ENCODE measurements around the gene PRTN3.

PRTN3 gene

GRCh38 chr19:793806-794205 is 47.0 kb upstream of the PRTN3 start:
- TF ChIP-seq ZC3H10 (CRISPR knock-in tag; IDR thresholded peaks at IDR 0.05) (no peak), ISL1 (CRISPR knock-in tag; IDR thresholded peaks at IDR 0.05) (no peak), BACH2 (CRISPR knock-in tag; IDR thresholded peaks at IDR 0.05; ENCODE audit: borderline replicate concordance) (no peak), OSR1 (CRISPR knock-in tag; IDR thresholded peaks at IDR 0.05) (no peak), RARB (CRISPR knock-in tag; IDR thresholded peaks at IDR 0.05) (no peak), CREB5 (CRISPR knock-in tag; IDR thresholded peaks at IDR 0.05; ENCODE audit: low read depth) (no peak), CSDC2 (CRISPR knock-in tag; IDR thresholded peaks at IDR 0.05) (no peak), ZFP30 (CRISPR knock-in tag; IDR thresholded peaks at IDR 0.05) (no peak), PATZ1 (CRISPR knock-in tag; IDR thresholded peaks at IDR 0.05; ENCODE audit: borderline replicate concordance) (no peak), SNAI2 (CRISPR knock-in tag; IDR thresholded peaks at IDR 0.05) (no peak), TCF4 (CRISPR knock-in tag; IDR thresholded peaks at IDR 0.05; ENCODE audit: borderline replicate concordance) (no peak), ZNF8 (CRISPR knock-in tag; IDR thresholded peaks at IDR 0.05) (no peak)
- ATAC-seq = no peak

- no peak for TF ChIP-seq SNAI2 (CRISPR knock-in tag; IDR thresholded peaks at IDR 0.05)
- TF ChIP-seq ZFP30 (CRISPR knock-in tag; IDR thresholded peaks at IDR 0.05) = no peak
- TF ChIP-seq ZC3H10 (CRISPR knock-in tag; IDR thresholded peaks at IDR 0.05) = no peak
- TF ChIP-seq ZNF70 (CRISPR knock-in tag; IDR thresholded peaks at IDR 0.05) = no peak
- no peak for TF ChIP-seq CSDC2 (CRISPR knock-in tag; IDR thresholded peaks at IDR 0.05)
- TF ChIP-seq CSRNP3 (CRISPR knock-in tag; IDR thresholded peaks at IDR 0.05) = no peak
- TF ChIP-seq GLIS3 (CRISPR knock-in tag; IDR thresholded peaks at IDR 0.05) = no peak
- no peak for TF ChIP-seq TSHZ2 (CRISPR knock-in tag; IDR thresholded peaks at IDR 0.05)
- no peak for TF ChIP-seq POU6F1 (CRISPR knock-in tag; IDR thresholded peaks at IDR 0.05; ENCODE audit: borderline replicate concordance, low read depth)
- TF ChIP-seq ISL1 (CRISPR knock-in tag; IDR thresholded peaks at IDR 0.05) = no peak
- no peak for TF ChIP-seq ZNF565 (CRISPR knock-in tag; conservative IDR thresholded peaks at IDR 0.05; ENCODE audit: low read depth)
- TF ChIP-seq OSR1 (CRISPR knock-in tag; IDR thresholded peaks at IDR 0.05) = no peak
- TF ChIP-seq ESRRG (CRISPR knock-in tag; IDR thresholded peaks at IDR 0.05) = no peak
- no peak for TF ChIP-seq ZNF8 (CRISPR knock-in tag; IDR thresholded peaks at IDR 0.05)
- TF ChIP-seq ARNTL (CRISPR knock-in tag; IDR thresholded peaks at IDR 0.05; ENCODE audit: borderline replicate concordance, low read depth) = no peak
- TF ChIP-seq RARB (CRISPR knock-in tag; IDR thresholded peaks at IDR 0.05) = no peak
- no peak for TF ChIP-seq TOX (CRISPR knock-in tag; IDR thresholded peaks at IDR 0.05; ENCODE audit: borderline replicate concordance)
- ATAC-seq = no peak
These were observed 45.7 kb upstream of the PRTN3 start for GRCh38 chr19:795073-795611.
